ENCODE results near the gene GTF2H1. TPM values are rescaled to one million over a fixed set of nuclear protein-coding genes. Genes with fewer than 3 reads are reported as not detected.

The GTF2H1 gene
- total RNA-seq, 6 experiments from 2014 or later: 13.3 to 30.7 (median 19.7) TPM

DNA sequence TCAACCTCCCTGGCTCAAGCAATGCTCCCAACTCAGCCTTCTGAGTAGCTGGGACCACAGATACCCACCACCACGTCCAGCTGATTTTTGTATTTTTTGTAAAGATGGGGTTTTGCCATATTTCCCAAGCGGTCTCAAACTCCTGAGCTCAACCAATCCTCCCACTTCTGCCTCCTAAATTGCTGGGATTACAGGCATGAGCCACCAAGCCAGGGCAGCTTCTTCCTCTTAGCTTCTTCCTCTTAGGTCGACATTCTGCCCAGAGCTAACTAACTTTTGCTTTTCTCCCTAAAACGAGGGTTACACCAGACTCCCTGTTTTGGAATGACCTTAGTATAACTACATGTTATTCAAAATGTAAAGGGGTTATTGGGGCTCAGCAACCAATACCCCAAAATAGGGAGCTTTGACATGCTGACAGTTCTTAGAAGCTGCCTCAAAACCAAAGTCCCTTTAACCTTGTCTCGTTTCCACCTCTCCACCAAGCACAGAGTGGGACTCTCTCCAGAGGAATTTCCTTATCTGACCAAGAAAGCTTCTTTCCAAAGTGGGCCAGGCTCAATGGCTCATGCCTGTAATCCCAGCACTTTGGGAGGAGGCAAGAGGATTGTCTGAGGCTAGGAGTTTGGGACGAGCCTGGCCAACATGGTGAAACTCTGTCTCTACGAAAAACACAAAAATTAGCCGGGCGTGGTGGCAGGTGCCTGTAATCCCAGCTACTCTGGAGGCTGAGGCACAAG is 7.4 kb upstream of the GTF2H1 start:
- 79% methylated on average over 8 of the region's 9 CpGs for WGBS (ENCODE audit: insufficient coverage, low coverage, low lambda C conversion rate, missing lambda C conversion rate)
- intact Hi-C loops (cut with DNase I): no loop called here
- Histone ChIP-seq H3K27ac (no peak overlapping the region), H3K4me3 (no peak overlapping the region), H3K36me3 (peaks cover 0 to 7% (median 0%) of the 10 kb centered on the region in 4 donors), H3K4me1 (peaks cover 0 to 22% (median 3%) of the 10 kb centered on the region in 4 donors), H3K9me3 (no peaks in the 10 kb centered on the region), H3K27me3 (no peaks in the 10 kb centered on the region)
- TF ChIP-seq POLR2A (IDR thresholded peaks at IDR 0.05): no peak
- TF ChIP-seq, protein P1, sequence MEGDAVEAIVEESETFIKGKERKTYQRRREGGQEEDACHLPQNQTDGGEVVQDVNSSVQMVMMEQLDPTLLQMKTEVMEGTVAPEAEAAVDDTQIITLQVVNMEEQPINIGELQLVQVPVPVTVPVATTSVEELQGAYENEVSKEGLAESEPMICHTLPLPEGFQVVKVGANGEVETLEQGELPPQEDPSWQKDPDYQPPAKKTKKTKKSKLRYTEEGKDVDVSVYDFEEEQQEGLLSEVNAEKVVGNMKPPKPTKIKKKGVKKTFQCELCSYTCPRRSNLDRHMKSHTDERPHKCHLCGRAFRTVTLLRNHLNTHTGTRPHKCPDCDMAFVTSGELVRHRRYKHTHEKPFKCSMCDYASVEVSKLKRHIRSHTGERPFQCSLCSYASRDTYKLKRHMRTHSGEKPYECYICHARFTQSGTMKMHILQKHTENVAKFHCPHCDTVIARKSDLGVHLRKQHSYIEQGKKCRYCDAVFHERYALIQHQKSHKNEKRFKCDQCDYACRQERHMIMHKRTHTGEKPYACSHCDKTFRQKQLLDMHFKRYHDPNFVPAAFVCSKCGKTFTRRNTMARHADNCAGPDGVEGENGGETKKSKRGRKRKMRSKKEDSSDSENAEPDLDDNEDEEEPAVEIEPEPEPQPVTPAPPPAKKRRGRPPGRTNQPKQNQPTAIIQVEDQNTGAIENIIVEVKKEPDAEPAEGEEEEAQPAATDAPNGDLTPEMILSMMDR (IDR thresholded peaks at IDR 0.05): no peak
- ATAC-seq: no peak
- DNase-seq: no peak

DNA sequence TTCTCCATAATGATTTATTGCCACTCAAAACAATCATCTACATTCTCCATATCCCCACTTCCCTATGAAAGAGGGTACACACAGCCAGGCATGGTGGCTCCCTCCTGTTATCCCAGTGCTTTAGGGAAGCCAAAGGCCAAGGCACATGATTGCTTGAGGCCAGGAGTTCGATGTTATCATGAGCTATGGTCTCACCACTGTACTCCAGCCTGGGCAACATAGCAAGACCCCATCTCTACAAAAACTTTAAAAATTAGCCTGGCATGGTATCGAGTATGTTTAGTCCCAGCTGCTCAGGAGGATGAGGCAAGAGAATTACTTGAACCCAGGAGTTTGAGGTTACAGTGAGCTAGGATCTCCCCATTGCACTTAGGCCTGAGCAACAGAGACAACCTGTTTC is 6.5 kb upstream of the GTF2H1 start:
- Histone ChIP-seq H3K4me1 (peaks cover 0 to 19% (median 7%) of the 10 kb centered on the region in 4 donors), H3K27me3 (no peaks in the 10 kb centered on the region), H3K9me3 (no peaks in the 10 kb centered on the region), H3K36me3 (peaks cover 0 to 6% (median 0%) of the 10 kb centered on the region in 4 donors), H3K4me3 (no peak overlapping the region), H3K27ac (no peak overlapping the region)
- ATAC-seq (no peak), DNase-seq (no peak)
- intact Hi-C loops (cut with DNase I): no loop called here
- no peak for TF ChIP-seq POLR2A (IDR thresholded peaks at IDR 0.05)
- TF ChIP-seq, protein P1 (IDR thresholded peaks at IDR 0.05): no peak
- 100% methylated on average over 1 of the region's 2 CpGs for WGBS (ENCODE audit: insufficient coverage, low coverage, low lambda C conversion rate, missing lambda C conversion rate)

DNA sequence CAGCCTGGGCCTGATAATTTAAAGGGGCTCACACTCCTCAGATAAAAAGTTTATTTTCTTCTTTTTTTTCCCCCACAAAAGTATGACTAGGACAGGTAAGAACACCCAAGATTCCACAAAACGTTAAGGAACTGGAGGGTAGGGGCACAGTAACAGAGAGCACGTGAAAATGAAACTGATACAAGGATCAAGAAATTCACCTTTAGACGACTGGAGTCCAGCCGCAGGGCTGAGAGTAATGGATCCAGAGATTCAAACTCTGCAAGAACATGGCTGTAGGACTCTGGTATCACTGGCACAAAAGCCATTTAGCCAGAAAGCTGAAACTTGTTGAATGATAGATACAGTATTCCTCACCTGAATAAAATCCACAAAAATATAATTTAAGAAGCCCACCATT is 4.8 kb upstream of the GTF2H1 start:
- H3K4me1 ChIP-seq: peaks cover 0 to 19% (median 8%) of the 10 kb centered on the region in 4 donors
- TF ChIP-seq, protein P1 (IDR thresholded peaks at IDR 0.05): no peak
- TF ChIP-seq POLR2A (IDR thresholded peaks at IDR 0.05): no peak
- intact Hi-C loops (cut with DNase I): no loop called here
- no peak for ATAC-seq
- no peak for DNase-seq
- H3K27ac ChIP-seq: no peak overlapping the region
- H3K36me3 ChIP-seq: peaks cover 0 to 5% (median 0%) of the 10 kb centered on the region in 4 donors
- no peak overlapping the region for H3K4me3 ChIP-seq
- WGBS (ENCODE audit: insufficient coverage, low coverage, low lambda C conversion rate, missing lambda C conversion rate): 87% methylated on average over 4 of the region's 4 CpGs
- H3K27me3 ChIP-seq: no peaks in the 10 kb centered on the region
- no peaks in the 10 kb centered on the region for H3K9me3 ChIP-seq

DNA sequence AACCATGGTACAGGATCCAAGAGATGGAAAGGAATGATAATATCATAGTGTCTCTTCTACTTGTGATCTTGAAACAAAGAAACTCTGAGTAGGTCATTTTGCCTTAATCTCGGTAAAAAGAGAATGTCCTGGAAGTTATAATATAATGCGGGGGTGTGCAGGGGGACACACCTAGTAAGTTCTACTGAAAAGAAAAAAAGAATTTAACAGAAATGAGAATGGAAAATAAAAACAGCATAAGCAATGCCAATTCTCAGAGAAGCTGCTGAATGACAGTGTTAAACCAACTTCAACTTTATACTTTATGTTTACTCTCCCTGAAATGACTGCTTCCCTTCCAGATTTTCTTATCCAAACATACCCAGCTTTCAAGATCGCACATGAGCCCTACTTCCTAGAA is 2.5 kb upstream of the GTF2H1 start:
- H3K36me3 ChIP-seq: peaks cover 0 to 5% (median 0%) of the 10 kb centered on the region in 4 donors

More for the DNA sequence above, 2.5 kb upstream of the GTF2H1 start:
- no peak for TF ChIP-seq POLR2A (IDR thresholded peaks at IDR 0.05)
- TF ChIP-seq, protein P1 (IDR thresholded peaks at IDR 0.05): no peak
- Histone ChIP-seq H3K27me3 (no peaks in the 10 kb centered on the region), H3K9me3 (no peaks in the 10 kb centered on the region), H3K27ac (peak overlapping the region; percentile 20 to 95 (median 46)), H3K4me1 (peaks cover 0 to 38% (median 23%) of the 10 kb centered on the region in 4 donors), H3K4me3 (peak overlapping the region in 1 of 3 donors; percentile 89)
- DNase-seq (no peak), ATAC-seq (peak in 1 of 4 donors; percentile 13)
- WGBS (ENCODE audit: insufficient coverage, low coverage, low lambda C conversion rate, missing lambda C conversion rate): 64% methylated on average over 3 of the region's 3 CpGs
- intact Hi-C loops (cut with DNase I): no loop called here
